GM12891 (cell line): Measurements from ENCODE around the gene KPNB1.

Source experiments
- POLR2A ChIP-seq: IDR thresholded peaks from 2 replicates; pipeline ENCODE4 v1.6.1; 2011; ENCODE audit warnings: low read depth, low read length, control low read depth
- POLR2AphosphoS5 ChIP-seq: IDR thresholded peaks from 2 replicates; pipeline ENCODE4 v1.6.1; 2011; ENCODE audit warnings: low read depth, low read length, control low read depth

- TF ChIP-seq POLR2A (no peak), POLR2AphosphoS5 (no peak)
Observed at GRCh38 chr17:47605011-47605410, 44.7 kb upstream of the KPNB1 start.
